HG03565 (cell line): ENCODE measurements around the gene CCDC30.
"Not testable (repeated sequence)": the region's sequence is repeated elsewhere in the genome, so short reads cannot be mapped to it uniquely, and the experiment has no call there.

Source experiments
- ATAC-seq: cut with Tn5 transposase; IDR thresholded peaks from one replicate; pipeline ENCODE4 v1.9.1; 2021; ENCODE audit warnings: mild to moderate bottlenecking, moderate library complexity; ENCODE audit not compliant: unreplicated experiment

Gene CCDC30

DNA sequence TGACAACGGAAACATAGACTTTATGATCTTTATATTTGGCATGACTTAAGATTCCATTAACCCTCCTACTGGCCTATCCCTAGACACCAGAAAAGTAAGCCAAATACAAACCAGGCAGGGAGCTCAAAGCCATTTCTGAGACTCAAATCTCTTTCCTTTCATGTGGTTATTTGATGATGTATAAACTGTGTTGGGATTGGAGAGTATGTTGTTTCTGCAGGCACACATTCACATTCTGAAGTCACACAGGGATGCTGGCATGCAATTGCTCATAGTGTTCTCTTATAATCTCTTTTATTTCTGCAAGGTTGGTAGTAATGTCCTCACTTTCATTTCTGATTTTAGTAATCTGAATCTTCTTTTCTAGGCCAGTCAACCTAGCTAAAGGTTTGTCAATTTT is 13.0 kb upstream of the CCDC30 start:
- no peak for ATAC-seq

DNA sequence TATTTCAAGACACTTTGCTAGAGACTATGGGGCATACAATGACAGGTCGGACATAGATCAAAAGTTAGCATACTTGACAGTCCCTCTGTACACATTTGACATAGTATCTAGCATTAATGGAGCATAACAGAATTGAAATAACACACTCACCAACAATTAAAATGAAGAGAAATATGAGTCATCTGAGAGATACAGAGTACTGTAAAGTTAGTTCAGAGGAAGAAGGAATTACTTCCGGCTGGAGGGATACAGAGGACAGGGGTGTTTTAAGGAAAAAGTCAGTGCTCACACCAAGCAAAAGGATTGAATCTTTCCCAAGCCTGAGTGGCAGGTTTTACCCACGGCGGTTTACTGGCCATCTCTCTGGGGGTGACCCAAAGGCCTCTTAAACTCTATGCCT is 9.7 kb upstream of the CCDC30 start:
- no peak for ATAC-seq

DNA sequence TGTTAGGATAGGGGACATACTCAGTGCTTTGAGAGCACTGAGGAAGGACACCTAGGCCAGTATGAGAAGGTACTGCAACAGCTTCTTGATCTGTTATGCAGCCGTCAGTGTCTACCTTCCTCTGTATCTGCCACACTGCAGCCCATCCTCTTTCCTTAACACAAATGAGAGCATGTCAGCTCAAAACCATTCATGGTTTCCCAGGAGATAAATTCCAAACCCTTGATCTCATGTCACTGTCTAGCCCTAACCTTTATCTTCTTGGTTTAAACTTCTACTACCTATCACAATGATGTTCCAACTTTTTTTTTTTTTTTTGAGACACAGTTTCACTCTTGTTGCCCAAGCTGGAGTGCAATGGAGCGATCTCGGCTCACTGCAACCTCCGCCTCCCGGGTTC is 8.7 kb upstream of the CCDC30 start:
- ATAC-seq: no peak

DNA sequence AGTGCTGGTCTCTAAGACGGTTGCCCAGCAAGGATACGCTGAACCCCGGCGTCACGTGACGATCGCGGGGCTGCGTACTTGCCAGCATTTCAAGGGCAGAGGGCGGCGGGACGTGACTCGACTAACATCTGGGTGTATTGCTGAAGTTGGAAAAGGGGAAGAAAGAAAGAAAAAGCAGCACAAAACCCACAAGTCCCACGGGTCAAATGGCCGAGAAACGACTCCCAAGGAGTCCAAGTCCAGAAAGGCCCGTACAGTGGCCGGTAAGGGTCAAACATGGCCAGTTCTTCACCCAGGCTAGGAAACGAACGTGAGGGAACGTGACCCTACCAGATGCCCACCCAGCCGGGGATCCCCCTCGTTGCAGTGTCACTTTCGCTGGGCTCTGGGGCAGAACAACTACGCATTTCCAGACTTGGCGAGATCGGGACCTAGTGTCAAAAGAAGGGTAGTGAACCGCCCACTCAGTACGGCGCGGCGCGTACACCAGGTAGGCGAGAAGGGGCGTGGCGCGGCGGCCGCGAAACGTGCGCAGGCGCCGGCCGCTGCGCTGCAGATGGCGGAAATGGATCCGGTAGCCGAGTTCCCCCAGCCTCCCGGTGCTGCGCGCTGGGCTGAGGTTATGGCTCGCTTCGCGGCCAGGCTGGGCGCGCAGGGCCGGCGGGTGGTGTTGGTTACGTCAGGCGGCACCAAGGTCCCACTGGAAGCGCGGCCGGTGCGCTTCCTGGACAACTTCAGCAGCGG is 6.9 kb upstream of the CCDC30 start, which contains the start of the genes PPCS and ZMYND12:
PPCS (plus strand) TSS at position 534 of the 744 bp plus-strand sequence; CDS start at position 557, 23 bp downstream.
ZMYND12 (minus strand) TSS at position 13 of the 744 bp plus-strand sequence. CDS start 25 bp downstream, outside the sequence.
- peak; percentile 84 for ATAC-seq

DNA sequence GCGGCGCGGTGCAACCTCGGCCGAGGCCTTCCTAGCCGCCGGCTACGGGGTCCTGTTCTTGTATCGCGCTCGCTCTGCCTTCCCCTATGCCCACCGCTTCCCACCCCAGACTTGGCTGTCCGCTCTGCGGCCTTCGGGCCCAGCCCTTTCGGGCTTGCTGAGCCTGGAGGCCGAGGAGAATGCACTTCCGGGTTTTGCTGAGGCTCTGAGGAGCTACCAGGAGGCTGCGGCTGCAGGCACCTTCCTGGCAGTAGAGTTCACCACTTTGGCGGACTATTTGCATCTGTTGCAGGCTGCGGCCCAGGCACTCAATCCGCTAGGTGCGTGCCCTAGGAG is 6.4 kb upstream of the CCDC30 start:
- ATAC-seq: peak; percentile 32

DNA sequence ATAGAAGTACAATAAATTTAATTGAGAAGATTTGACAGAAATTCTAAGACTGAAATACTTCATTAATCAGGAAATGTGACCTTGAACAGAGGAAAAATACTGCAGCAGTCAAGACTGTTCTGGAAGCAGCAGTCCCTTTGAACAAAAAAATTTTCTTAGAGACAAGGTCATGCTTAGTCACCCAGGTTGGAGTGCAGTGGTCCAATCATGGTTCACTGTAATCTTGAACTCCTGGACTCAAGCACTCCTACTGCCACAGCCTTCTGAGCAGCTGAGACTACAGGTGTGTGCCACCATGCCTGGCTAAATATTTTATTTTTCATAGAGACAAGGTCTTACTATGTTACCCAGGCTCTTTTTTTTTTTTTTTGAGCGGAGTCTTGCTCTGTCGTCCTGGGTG is 1.9 kb upstream of the CCDC30 start:
- ATAC-seq: no peak

DNA sequence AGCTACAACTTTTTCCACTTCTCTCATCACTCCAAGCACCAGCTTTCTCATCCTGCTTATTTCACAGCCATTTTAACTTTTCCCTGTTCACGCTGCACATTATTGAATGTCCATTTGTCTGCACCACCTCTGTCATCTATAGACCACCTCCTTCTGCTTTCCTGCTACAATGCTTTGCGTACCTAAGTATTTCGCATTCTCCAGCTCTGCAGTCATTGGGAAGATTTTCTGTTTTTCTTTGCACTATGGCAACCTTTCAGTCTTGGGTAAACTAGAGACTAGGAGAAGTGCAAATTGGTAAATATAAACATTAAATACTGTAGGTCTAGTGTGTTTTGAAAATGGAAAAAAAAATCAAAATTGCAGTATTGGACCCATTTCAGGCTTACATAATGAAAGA is 835 bp downstream of the CCDC30 start:
- no peak for ATAC-seq

DNA sequence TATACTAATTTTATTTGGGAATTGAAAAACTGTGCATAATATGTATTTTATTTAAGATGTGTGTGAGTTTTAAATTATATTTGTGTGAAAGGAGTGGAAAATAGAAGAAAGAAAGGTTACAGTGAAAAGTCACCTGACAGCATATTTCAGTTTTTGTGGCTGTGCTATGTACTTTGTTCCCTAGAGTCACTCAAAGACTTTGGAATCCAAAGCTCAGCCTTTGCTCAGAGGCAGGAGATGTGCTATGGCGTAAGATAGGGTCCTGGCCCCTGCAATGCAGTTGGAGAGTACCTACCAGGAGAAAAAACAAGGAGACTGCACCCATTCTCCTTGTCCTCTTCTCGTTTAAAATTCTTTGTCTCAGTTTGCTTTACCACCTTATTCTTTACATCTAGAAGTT is 2.9 kb downstream of the CCDC30 start:
- no peak for ATAC-seq

DNA sequence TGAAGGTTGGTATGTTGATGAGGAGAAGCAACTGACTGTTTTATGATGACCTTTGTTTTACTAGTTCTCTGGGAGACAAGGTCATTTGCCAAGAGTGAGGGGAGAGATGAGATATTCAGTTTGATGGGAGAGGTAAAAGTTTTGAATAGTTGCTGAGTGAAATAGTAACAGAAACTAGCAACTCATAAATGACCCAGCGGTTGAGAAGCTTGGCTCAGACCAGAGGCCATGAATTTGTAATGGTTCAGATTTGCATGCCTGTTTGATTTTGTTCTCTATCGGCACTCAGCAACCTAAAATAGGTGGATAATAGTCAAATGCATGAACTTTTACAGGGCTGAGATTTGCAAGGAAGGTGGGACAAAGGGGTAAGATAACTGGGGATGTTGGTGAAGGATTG is 6.6 kb downstream of the CCDC30 start:
- no peak for ATAC-seq

DNA sequence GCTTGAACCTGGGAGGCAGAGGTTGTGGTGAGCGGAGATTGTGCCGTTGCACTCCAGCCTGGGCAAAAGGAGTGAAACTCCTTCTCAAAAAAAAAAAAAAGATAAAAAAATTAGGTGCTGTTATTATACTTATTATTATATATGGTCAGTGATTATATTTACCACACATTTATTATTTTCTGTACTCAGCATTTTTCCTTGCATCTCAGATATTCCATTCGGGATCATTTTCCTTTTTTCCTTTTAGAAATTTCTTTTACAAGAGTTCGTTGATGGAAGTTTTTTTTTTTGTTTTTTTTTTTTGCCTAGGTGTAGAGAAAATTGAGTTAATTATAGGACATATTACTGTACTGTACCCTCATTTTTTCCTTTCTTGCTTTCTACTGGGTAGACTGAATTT is 13.5 kb downstream of the CCDC30 start:
- no peak for ATAC-seq

DNA sequence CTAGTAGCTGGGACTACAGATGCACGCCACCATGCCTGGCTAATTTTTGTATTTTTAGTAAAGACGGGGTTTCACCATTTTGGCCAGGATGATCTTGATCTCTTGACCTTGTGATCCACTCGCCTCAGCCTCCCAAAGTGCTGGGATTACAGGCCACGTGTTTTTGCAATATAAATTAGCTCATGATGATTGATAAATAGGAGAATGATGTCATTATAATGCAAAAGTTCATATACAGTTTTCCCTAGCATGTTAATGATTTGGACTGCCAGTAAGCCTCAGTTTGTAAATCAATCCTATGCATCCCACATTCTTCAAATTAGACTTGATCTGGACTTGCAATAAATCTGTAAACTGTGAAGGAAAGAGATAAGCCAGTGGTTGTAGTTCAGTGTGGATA is 14.3 kb downstream of the CCDC30 start:
- not testable (repeated sequence) for ATAC-seq

DNA sequence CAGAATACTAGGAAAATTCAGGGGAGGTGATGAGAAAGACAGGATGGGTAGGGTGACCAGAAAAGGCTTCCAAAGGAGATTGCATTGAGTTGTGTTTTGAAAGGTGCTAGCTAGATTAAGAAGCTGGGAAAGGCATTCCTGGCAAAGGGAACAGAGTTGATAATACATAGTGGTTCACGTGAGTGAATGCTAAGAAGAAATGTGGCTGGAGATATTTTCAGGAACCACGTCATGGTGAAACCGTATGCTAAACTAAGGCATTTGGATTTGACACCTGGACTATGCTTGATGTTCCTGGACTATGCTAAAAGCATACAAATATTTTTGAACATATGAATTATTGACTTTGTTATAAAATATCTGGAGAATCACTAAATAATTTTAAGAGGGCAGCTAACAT is 14.7 kb downstream of the CCDC30 start:
- no peak for ATAC-seq

DNA sequence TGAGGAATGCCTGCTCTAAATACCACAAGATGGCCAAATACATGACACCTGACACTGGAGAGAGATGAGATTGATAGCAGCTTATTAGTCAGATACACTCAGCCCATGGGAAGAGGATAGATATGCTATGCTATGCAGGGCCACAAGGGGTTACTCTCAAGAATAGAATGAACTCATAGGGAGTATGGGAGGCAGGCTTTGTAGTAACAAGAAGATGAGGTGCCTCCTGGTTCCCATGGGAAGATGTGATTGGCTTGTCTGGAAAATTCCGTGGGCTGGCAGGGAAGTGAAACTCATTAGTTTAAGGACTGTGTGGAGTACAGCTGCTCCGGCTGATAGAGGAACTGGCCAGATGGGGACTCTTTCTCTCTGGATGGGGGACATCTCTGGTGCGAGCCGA is 16.5 kb downstream of the CCDC30 start:
- ATAC-seq: no peak

DNA sequence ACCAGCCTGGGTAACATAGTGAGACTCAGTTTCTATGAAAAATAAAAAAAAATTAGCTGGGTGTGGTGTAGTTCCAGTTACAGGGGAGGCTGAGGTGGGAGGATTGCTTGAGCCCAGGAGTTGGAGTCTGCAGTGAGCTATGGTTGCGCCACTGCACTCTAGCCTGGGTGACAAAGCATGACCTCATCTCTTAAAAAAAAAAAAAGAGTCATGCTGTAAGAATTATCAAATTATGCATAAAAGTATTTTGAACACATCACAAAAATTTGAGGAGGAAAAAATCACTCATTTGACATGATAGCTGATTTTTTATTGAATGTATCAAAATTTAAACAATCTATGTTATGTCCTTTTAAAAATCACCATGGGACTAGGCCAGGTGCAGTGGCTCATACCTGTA is 17.8 kb downstream of the CCDC30 start:
- no peak for ATAC-seq

DNA sequence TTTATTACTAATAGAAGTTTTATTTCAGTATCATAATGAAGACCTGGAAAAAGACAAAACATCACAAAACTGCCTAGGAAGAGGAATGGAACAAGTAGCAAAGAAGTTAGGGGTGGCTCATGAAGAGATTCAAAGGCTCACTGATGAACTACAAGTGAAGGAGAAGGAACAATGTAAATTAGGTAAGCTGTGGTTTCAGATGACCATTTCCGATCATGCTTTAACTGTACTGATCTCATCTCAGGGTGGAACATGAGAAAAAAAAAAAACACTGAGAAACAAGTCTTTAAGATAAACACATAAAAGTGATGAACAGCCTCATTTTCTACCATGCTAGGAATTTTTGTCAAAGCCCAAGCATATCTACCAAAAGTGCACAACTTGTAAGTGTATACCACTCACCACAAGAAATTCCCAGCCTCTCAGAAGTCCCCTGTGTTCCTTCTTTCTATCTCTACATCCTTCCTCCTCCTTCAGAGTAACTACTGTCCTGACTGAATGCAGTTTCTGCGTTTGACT is 19.6 kb downstream of the CCDC30 start:
- no peak for ATAC-seq

DNA sequence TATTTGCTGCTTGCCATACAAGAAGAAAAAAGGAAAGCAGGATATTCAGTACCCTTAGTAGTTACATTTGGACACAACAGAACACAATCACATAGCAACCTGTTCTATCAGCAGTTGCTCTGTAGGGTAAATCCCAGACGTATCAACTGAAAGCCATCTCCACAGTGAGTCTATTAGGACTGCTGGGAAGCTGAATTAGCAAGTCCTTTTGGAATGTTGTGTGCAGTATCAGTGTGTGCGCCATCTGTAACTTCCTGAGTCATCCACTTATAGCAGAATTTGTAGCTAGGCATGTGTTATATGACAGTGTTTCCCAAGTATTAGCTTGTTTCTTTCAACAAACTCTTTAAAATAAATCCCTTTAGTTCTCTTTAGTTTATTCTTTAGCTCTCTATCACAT is 21.3 kb downstream of the CCDC30 start:
- no peak for ATAC-seq

DNA sequence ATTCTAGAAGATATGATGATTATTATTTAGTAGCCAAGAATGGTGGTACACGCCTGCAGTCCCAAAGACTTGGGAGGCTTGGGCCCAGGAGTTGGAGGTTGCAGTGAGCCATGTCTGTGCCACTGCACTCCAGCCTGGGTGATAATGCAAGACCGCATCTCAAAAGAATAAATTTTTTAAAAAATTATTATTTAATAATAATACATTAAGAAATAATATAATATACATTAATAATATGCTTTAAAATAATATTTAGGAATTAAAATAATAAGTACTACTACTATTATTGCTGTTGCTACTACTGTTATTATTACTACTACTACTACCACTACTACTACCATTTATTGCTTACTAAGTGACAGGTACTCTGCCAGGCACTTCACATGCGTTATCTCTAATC is 27.2 kb downstream of the CCDC30 start:
- no peak for ATAC-seq

DNA sequence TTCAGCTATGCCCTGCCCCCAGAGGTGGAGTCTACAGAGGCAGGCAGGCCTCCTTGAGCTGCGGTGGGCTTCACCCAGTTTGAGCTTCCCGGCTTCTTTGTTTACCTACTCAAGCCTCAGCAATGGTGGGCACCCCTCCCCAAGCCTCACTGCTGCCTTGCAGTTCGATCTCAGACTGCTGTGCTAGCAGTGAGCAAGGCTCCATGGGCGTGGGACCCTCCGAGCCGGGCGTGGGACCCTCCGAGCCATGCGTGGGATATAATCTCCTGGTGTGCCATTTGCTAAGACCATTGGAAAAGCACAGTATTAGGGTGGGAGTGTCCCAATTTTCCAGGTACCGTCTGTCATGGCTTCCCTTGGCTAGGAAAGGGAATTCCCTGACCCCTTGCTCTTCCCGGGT is 38.9 kb downstream of the CCDC30 start:
- ATAC-seq: not testable (repeated sequence)

DNA sequence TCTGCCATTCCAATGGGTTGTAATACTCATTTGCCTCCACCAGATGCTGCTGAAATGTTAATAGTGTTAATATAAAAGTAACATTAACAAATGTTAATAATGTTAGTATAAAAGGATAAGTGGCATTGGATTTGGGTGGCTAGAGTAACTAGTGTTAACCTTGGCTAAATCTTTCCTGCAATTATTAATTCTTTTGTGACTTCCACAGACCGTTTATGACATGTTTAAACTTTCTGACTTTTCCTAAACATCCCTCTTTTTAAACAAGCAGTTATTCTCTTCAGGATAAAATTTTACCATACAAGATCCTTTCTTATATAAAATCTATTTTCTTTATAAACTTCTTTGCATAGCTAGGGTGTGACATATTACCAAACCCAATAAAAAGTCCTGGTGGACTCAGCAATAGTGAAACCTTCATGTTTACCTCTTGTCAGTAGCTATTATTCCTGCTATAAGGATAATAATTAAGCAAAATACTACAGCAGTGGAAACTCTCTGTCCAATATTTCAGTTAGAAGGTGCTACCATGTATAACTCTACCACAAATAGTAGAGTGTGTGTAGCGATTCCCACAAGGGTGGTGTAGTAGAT is 41.5 kb downstream of the CCDC30 start:
- no peak for ATAC-seq

DNA sequence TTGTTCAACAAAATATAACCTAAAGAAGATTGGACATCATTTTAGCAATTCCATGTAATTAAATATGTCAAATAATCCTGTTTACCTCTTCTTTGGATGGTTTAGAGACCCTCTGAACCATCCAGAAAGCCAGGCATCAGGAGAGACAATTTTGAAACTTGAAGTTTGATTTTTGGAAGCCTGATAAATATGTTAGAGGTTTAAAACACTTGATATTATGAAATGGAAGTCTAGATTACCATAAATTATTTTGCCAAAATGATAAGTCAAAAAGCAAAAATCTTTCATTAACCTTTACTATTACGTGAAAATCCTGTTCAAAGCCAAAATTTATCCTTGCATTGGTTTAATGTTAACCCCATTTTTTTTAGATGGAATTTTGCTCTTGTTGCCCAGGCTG is 43.5 kb downstream of the CCDC30 start:
- ATAC-seq: no peak

DNA sequence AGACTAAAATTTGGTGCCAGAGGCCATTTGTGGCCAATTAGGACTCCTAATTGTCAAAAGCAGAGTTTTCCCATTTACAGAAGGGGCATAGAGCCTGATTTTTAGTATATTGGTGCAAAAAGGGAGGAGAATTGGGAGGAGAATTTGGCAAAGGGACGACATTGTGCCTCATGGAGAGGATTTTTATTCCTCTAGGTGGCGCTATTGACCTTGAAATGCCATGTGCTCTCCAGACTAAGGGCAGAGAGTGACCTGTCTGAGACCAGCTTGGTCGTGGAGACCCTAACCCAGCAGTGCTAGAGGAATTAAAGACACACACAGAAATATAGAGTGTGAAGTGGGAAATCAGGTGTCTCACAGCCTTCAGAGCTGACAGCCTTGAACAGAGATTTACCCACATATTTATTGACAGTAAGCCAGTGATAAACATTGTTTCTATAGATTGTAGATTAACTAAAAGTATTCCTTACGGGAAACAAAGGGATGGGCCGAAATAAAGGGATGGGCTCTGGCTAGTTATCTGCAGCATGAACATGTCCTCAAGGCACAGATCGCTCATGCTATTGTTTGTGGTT is 48.6 kb downstream of the CCDC30 start:
- ATAC-seq: not testable (repeated sequence)

DNA sequence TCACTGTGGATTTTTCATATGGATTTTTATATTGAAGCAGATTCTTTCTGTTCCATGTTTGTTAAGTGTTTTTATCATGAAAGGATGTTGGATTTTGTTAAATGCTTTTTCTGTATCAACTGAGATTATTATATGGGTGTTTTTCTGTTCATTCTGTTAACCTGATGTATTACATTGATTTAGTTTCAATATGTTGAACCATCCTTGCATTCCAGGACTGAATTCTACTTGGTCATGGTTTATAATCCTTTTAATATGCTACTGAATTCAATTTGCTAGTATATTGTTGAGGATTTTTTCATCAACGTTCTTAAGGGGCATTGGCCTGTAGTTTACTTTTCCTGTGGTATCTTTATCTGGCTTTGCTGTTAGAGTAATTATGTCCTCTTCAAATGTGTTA is 55.8 kb downstream of the CCDC30 start:
- ATAC-seq: no peak
